HG03060 (cell line): Measurements from ENCODE around the gene PRRC2A.
"Not testable (repeated sequence)": the region's sequence is repeated elsewhere in the genome, so short reads cannot be mapped to it uniquely, and the experiment has no call there.

Experiments
- ATAC-seq: cut with Tn5 transposase; IDR thresholded peaks from one replicate; pipeline ENCODE4 v1.9.1; 2021; ENCODE audit warnings: low read depth, moderate number of reproducible peaks; ENCODE audit not compliant: unreplicated experiment

PRRC2A gene

DNA sequence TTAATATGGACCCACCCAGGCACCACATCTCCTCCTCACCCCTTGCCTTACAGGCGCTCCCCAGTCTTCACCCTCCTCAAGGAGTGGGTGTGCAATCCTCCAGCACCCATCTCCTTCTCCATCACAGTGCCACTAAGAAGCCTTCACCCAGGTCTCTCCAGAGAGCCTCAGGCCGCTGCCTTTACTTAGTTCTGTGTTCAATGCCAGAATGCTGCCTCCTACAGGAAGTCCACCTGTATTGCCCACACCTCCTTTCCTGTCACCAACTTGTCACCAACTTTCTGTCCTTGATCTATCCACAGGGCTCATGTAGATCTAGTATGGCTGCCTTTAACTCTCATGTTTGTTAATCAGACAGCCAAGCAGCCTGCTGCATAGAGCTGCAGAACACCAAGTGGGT, 35.0 kb upstream of the PRRC2A start:
- ATAC-seq, result no peak

DNA sequence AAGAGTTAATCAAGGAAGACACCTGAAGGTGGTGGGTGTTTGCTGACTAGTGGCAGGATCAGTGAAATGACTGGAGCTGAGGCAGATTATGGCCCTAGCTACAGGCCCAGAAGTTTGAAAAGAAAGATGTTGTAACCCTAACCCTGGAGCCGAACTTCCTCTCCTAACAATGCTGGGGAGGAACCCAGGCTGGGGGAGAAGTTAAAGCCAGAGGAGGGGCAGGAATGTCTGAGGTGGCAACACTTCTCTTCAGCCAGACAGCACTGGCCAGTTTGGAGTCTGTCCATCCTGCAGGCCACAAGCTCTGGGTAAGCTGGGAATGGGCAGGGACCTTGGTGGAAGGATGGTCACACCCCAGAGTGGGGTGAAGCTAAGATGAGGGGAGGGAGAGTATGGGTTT, 34.5 kb upstream of the PRRC2A start, which contains the start of gene LST1:
TSS of gene LST1 (plus strand) at position 270 of the 400 bp plus-strand sequence. CDS start 1,023 bp downstream, outside the sequence.
- ATAC-seq, result no peak

DNA sequence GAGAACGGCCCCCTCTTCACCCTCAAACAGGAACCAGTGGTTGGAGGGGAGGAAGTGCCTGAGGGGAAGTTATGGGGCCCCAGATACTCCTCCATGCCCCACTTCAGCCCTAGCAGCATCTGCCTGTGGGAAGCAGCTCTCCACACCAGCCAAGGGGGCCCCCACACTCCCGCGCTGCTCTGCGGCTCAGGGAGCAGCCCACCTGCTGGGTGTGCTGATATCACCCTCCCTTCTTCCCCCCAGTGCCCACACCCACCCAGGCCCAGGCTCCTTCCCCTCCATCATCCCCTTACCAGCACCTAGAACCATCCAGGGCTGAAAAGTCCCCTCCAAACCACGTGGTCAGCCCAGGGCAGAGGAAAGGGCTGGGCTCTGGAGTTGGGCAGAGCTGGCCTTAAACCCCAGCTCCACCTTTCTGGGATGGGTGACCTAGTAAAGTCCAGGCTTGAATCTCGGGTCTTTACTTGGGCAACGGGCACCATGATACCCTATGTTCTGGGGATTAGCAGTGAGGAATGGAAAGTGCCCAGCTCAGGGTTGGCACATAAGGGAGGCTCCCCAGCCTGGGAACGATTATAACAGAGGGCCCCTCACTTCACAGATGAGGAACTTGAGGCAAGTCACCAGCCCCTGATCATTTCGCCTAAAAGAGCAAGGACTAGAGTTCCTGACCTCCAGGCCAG, 33.8 kb upstream of the PRRC2A start:
- ATAC-seq, result no peak

DNA sequence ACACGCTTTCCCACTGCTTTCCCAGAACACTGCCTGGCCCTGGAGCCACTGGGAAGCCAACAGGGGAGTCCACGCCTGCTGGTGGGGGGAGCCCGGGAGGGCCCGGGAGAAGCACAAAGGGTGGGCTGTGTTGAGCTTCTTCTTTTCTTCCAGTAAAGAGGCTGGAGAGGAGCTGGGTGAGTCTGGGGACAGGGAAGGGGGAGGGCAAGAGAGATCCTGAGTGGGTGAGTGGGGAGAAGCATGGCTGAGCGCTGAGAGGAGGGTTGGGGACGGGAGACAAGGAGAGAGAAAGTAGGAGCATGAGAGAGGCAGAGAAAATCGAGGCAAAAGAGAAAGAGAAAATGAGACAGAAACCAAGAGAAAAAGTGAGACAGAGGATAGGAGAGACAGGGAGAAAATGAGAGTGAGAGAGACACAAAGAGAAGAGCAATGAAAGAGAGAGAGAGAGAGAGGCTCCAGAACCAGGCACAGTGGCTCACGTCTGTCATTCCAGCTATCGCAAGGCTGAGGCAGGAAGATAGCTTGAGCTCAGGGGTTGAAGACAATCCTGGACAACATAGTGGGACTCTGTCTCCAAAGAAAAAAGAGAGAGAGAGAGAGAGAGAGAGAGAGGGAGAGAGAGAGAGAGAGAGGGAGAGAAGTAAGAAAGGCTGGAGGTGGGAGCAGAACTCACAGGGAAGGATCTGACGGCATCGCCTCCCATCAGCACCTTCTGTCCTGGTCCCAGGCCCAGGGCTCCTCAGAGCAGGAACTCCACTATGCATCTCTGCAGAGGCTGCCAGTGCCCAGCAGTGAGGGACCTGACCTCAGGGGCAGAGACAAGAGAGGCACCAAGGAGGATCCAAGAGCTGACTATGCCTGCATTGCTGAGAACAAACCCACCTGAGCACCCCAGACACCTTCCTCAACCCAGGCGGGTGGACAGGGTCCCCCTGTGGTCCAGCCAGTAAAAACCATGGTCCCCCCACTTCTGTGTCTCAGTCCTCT, 32.4 kb upstream of the PRRC2A start:
- ATAC-seq, result no peak

DNA sequence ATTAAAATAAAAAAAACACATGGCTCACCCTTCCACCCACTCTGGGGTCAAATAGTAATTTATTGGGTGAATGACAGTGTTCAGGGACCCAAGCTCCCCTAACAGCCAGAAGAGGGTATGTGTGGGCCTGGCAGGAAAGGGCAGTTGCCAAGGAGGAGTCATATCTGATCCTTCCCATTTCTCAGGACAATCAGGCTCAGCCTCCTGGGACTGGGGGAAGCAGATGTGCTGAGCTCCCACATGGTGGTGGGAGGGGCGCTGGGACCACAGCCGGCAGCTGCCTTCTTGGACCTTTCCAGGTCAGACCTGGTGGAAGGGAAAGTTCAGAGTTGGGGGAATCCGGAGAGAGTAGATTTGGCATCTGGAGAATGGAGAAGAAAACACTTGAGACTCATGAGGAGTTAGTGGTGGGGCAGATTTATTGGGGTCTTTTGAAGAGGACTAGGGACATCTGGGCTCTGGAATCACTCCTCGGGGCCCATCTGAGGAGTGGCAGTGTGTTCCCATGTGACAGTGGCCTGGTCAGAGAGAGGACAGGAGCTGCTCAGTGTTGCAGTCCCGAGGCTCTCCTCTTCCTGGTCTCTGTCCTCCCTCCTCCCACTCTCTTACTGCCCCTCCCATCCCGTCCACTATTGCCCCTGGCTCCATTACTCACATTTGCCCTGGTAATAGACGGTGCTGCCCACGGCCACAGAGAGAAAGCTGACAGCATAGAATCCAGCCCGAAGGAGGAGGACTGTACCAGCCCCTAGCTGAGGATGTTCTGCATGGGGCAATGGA, 31.5 kb upstream of the PRRC2A start:
- ATAC-seq, result no peak

DNA sequence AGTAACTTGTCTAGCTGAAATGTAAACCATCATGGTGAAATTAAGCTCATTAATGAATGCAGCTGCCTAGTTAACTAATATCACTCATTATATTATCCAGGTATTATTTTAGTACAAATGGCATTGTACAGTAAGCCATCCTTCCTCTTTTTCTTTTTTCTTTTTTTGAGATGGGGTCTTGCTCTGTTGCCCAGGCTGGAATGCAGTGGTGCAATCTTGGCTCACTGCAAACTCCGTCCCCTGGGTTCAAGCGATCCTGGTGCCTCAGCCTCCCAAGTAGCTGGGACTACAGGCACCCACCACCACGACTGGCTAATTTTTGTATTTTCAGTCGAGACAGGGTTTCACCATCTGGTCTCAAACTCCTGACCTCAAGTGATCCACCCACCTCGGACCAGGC, 29.8 kb upstream of the PRRC2A start:
- ATAC-seq, result not testable (repeated sequence)

DNA sequence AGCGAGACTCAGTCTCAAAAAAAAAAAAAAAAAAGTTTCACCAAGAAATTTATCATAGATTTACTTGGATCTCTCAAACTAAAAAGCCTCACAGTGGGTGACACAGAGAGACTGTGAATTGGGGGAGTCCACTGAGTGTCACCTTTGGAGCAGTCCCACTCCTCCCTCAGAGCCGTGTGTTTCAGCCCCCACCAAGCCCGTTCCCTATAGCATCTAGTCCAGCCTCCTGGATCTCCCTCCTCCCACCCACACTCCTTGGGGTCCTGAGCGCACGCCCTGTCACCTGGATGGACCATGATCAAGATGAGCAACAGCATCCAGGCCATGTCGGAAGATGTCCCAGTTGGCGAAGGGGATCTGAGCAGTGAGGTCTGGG, 28.1 kb upstream of the PRRC2A start:
- ATAC-seq, result no peak

DNA sequence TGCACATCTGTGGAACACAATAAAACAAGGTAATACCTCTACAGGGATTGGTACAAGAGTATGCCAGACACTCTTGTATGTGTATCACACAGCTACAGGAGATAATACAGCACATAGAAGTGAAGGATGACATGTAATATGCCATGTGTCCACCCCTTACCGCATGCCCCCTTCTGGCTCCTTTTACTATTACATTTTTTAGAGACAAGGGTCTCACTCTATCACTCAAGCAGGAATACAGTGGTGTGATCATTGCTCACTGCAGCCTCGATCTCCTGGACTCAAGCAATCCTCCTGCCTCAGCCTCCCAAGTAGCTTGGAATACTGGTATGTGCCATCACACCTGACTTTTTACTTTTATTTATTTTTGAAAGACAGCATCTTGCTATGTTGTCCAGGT, 23.5 kb upstream of the PRRC2A start:
- ATAC-seq, result no peak

DNA sequence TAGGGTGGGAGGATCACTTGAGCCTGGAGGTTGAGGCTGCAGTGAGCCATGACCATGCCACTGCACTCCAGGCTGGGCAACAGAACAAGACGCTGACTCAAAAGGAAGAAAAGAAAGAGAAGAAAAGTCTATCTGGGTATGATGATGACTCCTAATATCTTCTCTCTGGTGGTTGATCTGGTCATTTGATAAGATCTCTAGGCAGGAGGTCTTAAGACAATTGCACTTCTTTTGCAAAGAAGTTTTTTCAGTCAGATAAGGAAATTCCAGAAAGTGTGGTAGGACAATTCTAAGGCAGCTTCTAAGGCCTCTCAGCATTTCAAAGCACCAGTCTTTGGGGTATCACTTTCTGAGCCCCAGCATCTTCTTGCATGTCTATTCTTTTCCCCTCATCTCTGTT, 13.2 kb upstream of the PRRC2A start:
- no peak for ATAC-seq

DNA sequence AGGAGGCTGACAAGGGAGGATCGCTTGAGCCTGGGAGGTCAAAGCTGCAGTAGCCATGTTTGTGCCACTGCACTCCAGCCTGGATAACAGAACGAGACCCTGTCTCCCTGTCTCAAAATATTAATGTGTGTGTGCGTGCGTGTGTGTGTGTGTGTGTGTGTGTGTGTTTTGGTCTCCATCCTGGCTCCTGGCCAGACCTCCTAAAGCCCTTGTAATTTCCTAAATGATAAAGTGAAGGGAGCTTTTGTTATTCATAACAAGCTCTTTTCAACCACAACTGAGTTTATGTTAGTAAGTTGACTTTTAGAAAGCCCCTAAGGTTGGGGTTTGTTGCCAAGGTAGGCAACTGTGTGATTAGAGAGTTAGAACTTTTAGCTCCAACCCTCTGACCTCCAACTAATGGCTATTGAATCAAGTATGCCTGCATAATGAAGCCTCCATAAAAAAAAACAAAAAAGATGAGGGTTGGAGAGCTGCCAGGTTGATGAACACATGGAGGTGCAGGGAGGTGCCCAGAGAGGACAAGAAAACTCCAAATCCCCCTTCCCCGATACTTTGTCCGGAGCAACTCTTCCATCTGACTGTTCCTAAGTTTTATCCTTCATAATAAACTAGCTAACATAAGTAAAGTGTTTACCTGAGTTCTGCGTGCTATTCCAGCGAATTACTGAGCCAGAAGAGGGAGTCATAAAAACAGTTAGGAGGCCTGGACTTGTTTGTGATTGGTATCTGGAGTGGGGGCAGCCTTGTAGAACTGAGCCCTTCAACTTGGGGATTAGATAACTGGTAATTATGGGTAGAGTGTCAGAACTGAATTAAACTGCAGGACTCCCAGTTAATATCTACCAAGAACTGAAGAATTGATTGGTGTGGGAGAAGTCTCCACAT, 10.8 kb upstream of the PRRC2A start:
- ATAC-seq, result no peak

DNA sequence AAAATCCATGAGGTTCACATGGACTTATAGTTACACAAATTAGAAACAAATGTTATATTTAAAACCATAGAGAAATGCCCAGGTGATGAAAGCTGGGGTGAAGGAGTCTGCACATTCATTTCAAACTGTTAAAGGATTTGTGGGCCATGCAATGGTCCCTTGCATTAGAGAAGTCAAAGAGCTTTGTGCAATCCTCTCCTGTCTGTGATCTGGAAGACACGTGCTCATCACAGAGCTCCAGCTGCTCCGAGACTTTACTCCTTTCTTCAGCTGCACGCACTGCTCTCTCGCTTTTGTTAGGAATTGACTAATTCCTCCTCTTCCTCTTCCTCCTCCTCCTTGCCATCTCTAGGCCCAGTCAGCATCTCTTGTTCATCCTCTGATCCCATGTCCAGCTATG, 9.5 kb upstream of the PRRC2A start:
- no peak for ATAC-seq

DNA sequence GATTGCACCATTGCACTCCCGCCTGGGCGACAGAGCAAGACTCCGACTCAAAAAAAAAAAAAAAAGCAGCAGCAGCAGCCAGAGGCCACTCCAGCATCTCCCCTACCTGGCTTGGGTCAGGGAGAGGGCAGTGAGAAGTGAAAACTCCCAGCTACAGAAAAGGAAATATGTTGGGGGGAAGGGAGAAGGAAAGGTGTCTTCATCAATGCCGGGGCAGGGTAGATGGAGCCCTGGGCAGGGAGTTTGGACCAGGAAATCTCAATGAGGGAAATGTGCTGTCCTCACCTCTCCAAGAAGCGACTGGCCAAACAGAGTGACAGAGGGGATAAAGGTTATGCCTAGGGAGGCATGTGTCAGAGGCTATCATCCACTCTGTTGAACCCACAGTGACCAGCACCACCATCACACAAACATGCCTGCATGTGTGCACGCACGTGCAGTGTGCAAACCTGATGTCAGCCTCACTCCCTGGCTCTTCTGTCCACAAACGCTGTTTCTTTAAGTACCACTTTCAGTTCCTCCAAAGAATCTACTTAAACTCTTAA, 6.4 kb upstream of the PRRC2A start:
- no peak for ATAC-seq

DNA sequence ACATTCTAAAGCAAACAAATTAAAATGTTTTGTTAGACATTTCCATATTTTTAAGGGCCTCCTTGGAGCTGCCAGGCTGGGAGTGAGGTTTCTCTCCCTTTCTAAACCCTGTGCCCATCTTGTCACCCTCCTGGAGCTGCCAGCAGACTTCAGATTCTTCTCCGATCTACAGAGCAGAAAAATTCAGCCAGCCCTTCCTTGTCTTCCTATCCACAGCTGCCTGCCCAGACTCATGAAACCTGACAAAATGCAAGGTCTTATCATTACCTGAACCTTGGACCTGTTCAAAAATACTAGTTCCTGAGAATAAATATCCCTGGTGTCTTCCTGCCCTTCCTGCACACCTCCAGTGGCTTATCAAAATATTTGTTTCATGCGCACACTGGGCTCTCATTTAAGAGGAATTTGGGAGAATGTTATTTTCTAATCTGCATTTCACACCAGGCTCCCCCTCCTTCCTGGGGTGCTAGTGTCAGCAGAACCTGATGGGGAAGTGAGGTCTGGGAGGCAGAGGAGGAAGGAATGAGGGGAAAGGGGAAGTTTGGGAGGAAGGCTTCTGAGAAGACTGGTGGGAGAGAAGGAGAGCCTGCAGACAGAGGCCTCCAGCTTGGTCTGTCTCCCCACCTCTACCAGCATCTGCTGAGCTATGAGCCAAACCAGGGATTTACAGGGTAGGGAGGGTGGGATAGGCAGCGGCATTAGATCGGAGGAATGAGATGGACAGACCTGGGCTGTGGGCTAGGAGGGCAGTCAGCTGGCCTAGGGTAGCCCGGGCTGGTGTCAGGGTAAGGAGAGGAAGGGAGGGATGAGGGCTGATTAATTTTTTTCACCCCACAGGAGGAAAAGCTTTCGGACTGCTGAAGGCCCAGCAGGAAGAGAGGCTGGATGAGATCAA, 5.6 kb upstream of the PRRC2A start, which contains the start of gene AIF1:
TSS of gene AIF1 (plus strand) at position 551 of the 895 bp plus-strand sequence. CDS start at position 647, 96 bp downstream.
- no peak for ATAC-seq

DNA sequence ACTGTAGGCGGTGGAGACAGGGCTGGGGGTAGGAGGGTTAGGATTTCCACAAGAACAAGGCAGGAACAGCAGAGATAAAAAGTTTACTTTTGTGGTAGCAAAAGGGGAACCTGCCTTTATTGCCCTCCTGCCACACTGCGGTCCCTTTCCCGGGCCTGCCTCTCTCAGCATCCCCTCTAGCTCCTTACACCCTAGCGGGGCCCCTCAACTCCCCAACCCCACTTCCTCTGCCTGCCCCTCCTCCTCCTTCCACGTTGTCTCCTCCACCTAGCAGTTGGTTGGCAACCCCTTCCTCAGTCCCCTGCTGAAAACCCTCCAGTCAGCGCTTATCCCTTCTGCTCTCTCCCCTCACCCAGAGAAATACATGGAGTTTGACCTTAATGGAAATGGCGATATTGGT, 4.8 kb upstream of the PRRC2A start:
- no peak for ATAC-seq

DNA sequence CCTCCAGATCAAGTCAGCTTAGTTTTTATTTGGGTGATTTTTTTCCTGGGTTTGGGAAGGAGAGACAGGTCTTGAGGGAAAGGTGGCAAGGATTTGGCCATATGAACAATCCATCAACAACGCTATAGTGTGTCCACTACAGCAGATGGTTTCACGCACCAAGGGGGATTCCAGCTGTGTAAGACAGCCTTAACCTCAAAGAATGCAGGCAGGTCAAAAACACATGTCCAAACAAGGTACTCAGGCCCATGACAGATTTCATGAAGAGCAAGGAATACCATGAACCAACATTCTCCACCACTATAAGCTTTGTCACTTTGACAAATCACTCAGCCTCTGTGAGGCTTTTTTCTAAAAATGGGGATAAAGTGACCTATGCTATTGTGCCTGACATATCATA, 3.5 kb upstream of the PRRC2A start:
- no peak for ATAC-seq

DNA sequence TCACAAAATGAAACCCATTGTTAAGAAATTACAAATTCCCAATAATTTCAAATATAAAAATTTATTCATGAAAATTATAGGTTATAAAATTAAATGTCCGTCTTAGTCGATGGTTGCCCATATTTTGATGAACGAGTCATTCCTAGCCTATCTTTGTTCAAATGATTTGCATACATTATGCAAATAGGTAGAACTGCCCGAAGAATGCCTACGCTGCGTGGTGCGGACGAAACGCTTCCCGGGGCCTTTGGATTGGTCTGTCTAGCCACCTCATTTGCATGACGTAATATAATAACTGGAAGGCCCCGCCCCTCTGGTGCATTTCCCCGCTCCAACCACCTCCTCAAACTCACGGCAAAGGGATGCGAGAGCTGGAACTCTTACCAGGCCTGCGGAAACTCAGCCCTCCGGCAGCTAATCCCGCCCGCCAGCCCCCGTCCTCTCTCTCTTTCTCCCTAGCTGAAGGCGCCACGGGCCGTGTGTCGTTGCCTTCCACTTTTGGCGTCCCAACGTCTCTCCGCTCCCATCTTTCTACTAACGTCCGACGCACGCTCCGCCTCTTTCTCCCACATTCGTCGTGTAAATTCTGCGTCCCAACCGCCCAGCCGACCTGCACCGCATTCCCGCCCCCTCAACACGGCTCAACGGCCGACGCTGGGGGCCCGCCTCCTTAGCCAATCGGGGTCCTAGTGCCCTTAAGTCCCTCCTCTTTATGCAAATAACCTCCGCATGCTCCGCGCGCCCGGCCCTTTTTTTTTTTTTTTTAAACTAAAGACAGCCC, 520 bp upstream of the PRRC2A start:
- ATAC-seq, result peak; percentile 70

DNA sequence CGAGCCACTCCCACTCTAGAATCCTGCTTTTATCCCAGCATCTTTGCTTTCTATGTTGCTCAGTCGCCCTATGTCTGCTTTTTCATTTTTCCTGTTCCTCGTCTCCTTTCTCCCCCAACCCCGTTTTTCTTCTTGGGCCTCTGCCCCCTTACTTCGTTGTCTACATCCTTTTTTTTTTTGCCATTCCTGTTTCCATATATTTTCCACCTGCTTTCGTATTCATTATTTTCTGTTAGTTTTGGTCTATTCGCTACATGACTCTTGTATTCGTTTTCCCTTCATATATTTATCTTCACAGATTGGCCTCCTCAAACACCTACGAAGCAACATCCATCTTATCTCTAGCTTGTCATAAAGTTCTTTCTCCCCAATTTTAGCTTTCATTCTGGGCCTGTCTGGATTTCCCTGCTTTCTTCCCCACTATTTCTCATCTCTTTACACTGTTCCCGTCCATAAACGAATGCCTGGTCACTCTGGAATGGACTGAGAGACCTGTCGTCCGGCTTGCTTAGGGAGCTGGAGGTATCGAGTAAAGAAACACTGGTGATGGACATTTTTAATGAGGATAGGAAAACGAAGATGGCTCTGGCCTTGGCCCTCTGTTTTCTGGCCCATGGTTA, 915 bp downstream of the PRRC2A start:
- no peak for ATAC-seq
